Medulla oblongata (tissue), 1 donor: ENCODE data around the gene IRF6.
"Not testable (repeated sequence)": the region's sequence is repeated elsewhere in the genome, so short reads cannot be mapped to it uniquely, and the experiment has no call there.

ENCODE experiments used
- DNase-seq: peaks from one replicate; pipeline ENCODE4 v3.0.0-alpha.2; 2015; ENCODE audit errors: extremely low spot score

Gene IRF6

GRCh38 chr1:209823143-209824041 is 17.4 kb upstream of the IRF6 start:
- peak; percentile 71 for DNase-seq

- no peak for DNase-seq
Measured at GRCh38 chr1:209822706-209823105, 16.8 kb upstream of the IRF6 start.

- DNase-seq: no peak
Measured at GRCh38 chr1:209820986-209821385, 15.0 kb upstream of the IRF6 start.

GRCh38 chr1:209819058-209819457 is 13.1 kb upstream of the IRF6 start:
- DNase-seq: no peak

GRCh38 chr1:209817691-209818090 is 11.7 kb upstream of the IRF6 start:
- DNase-seq: no peak

- DNase-seq: no peak
Measured at GRCh38 chr1:209816923-209817322, 11.0 kb upstream of the IRF6 start.

- DNase-seq: no peak
Measured at GRCh38 chr1:209815931-209816341, 10.0 kb upstream of the IRF6 start.

GRCh38 chr1:209815490-209815889 is 9.5 kb upstream of the IRF6 start:
- DNase-seq: no peak

- DNase-seq: no peak
Measured at GRCh38 chr1:209813902-209814301, 8.0 kb upstream of the IRF6 start.

GRCh38 chr1:209810783-209811182 is 4.8 kb upstream of the IRF6 start:
- DNase-seq: no peak

- DNase-seq: no peak
Measured at GRCh38 chr1:209809611-209810010, 3.7 kb upstream of the IRF6 start.

GRCh38 chr1:209808059-209808581 is 2.2 kb upstream of the IRF6 start:
- DNase-seq: no peak

- no peak for DNase-seq
Measured at GRCh38 chr1:209807509-209807908, 1.6 kb upstream of the IRF6 start.

- DNase-seq: no peak
Measured at GRCh38 chr1:209805341-209805781, 581 bp downstream of the IRF6 start.

- DNase-seq: no peak
Measured at GRCh38 chr1:209803568-209803967, 2.4 kb downstream of the IRF6 start.

- no peak for DNase-seq
Measured at GRCh38 chr1:209802780-209803152, 3.2 kb downstream of the IRF6 start.

GRCh38 chr1:209802117-209802779 is 3.7 kb downstream of the IRF6 start:
- no peak for DNase-seq

- peak; percentile 8 for DNase-seq
Measured at GRCh38 chr1:209800984-209801834, 4.7 kb downstream of the IRF6 start.

GRCh38 chr1:209797978-209798639 is 7.8 kb downstream of the IRF6 start:
- no peak for DNase-seq

- not testable (repeated sequence) for DNase-seq
Measured at GRCh38 chr1:209793711-209794110, 12.2 kb downstream of the IRF6 start.

GRCh38 chr1:209791920-209792319 is 14.0 kb downstream of the IRF6 start:
- no peak for DNase-seq
